Measurements from ENCODE around the gene AK8. TPM values are rescaled to one million over a fixed set of nuclear protein-coding genes. Genes with fewer than 3 reads are reported as not detected.

AK8 gene
- total RNA-seq, 1 experiment from 2014 or later = 0.34 TPM

- DNase-seq (ENCODE audit: low read depth) = no peak
Observed at GRCh38 chr9:132826621-132827365, 51.3 kb downstream of the AK8 start.

DNA sequence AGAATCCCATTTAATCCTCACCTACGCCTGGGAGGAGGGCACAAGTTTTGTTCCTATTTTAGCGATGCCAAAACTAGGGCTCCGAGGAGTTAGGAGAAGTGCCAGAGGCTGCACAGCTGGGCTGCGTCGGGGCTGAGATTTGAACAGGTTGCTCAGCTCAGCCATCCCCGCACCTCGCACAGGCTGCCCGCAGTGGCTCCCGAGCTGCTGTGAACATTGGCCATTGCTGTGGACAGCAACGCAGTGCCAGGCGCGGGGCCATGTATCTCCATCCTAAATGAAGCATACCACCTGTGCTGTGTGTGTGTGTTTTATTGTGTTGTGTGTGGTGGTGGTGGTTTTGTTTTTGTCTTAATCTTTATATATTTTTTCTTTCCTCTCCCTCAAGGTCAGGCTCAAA lies 52.0 kb downstream of the AK8 start:
- no peak for DNase-seq (ENCODE audit: low read depth)

- DNase-seq (ENCODE audit: low read depth) = no peak
Observed at GRCh38 chr9:132825430-132825829, 52.7 kb downstream of the AK8 start.

DNA sequence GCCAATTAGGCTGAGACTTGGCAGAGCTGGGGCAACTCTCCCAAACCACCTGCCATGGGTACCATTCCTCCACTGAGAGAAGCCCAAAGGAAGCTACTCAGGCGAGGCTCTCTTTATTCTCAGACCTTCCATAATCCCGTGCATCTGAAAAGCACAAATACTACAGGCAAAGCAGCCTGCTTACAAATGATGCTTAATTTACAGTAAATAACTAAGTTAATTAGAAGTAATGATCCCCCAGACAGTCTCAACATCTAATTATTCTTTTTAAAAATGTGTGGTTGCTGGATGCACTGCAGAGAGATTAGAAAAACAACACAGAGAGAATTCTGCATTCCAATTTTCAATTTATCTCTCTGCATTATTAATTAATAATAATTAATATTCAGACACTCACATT lies 53.1 kb downstream of the AK8 start:
- no peak for DNase-seq (ENCODE audit: low read depth)

DNA sequence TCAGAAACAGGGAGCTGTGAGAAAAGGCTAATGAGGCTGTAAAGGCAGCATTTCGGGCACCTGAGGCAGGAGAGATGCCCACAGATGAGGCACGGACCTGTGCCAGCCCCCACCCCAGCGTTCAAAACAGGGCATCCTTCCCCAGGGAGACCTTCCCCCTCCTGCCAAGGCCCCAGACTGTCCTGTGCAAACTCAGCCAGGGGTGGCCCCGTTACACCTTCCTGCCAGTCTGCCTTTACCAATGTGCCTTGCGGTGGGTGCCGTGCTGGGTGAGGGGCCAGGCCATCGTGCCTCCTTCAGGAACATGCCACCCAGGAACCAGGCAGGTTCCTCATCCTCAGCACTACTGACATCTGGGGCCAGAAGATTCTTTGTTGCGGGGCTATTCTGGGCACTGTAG lies 53.9 kb downstream of the AK8 start:
- no peak for DNase-seq (ENCODE audit: low read depth)

- DNase-seq (ENCODE audit: low read depth) = no peak
Observed at GRCh38 chr9:132823370-132824145, 54.5 kb downstream of the AK8 start.

GRCh38 chr9:132820169-132820944 lies 57.7 kb downstream of the AK8 start:
- no peak for DNase-seq (ENCODE audit: low read depth)

DNA sequence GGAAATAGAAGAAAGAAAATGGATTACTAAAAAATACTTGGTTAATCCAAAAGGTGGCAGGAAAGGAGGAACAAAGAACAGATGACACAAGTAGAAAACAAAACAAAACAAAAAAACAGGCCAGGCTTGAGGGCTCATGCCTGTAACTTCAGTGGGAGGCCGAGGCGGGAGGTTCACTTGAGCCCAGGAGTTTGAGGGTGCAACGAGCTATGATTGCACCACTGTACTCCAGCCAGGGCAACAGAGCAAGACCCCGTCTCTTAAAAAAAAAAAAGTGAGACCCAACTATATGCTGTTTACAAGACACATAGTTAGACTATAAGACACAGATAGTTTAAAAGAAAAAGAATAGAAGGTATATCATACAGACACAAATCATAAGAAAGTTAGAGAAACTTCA lies 59.5 kb downstream of the AK8 start:
- DNase-seq (ENCODE audit: low read depth) = no peak

DNA sequence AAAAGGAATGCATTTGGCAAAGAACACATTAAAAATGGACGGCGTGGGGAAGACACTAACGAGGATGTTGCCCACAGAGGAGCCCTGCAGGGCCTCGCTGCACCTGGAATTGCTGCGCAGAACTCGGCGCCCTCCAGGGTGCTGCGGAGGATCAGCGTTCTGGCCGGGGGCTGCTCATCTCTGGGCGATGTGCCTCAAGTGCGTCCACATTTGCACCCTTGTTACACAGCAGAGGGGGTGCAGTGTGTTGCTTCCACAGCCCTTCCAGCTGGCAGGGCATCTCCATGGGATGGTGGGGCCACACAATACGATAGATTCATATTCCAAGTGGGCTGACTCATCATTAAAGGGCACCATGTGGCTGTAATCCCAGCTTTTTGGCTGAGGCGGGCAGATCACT lies 63.1 kb downstream of the AK8 start:
- DNase-seq (ENCODE audit: low read depth) = no peak

- DNase-seq (ENCODE audit: low read depth) = no peak
Observed at GRCh38 chr9:132813115-132813771, 64.8 kb downstream of the AK8 start.

DNA sequence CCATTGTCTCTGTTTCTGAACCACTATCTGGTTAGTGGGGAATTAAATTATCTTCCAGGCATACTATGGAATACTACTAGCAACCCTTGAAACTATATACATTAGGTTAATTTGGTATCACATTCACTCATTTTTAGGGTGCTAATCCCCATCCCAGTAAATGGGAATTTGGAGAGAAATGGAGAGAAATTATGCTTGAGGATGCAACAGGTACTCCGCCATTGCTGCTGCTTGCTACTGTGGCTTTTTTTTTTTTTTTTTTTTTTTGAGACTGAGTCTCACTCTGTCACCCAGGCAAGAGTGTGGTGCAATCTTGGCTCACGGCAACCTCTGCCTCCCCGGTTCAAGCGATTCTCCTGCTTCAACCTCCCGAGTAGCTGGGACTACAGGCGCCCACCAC lies 66.1 kb downstream of the AK8 start:
- no peak for DNase-seq (ENCODE audit: low read depth)

- no peak for DNase-seq (ENCODE audit: low read depth)
Observed at GRCh38 chr9:132810314-132810713, 67.8 kb downstream of the AK8 start.

DNA sequence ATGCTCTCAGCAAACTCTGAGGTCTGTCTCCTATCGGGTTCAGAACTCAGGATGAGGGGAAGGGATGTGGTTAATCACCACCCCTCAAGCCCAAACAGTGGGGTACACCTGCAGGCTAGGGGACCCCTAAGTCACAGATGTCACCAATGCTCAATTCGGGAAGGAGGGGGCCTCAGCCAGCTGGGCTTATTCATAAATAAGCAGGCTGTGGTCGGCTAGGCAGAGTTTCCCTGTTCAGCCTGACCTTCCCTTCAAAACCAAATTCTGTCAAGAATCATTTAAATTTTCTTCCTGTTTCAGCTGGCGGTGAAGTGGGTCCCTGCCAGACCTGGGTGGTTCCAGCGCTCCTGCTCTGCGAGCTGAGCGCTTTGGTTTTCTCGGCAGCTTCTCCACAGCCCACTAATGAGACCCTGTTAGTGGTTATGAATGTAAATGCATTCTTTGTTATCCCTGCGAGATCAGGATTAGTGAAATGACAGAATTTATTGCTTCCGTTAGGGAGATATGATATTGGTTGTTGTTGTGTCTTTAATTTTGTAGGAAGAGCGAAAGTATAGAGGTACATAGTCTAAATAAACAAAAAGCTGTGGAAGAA lies 68.3 kb downstream of the AK8 start:
- no peak for DNase-seq (ENCODE audit: low read depth)

- DNase-seq (ENCODE audit: low read depth) = no peak
Observed at GRCh38 chr9:132808645-132809044, 69.4 kb downstream of the AK8 start.

GRCh38 chr9:132806723-132807421 lies 71.2 kb downstream of the AK8 start:
- DNase-seq (ENCODE audit: low read depth) = no peak

- no peak for DNase-seq (ENCODE audit: low read depth)
Observed at GRCh38 chr9:132806306-132806705, 71.8 kb downstream of the AK8 start.

DNA sequence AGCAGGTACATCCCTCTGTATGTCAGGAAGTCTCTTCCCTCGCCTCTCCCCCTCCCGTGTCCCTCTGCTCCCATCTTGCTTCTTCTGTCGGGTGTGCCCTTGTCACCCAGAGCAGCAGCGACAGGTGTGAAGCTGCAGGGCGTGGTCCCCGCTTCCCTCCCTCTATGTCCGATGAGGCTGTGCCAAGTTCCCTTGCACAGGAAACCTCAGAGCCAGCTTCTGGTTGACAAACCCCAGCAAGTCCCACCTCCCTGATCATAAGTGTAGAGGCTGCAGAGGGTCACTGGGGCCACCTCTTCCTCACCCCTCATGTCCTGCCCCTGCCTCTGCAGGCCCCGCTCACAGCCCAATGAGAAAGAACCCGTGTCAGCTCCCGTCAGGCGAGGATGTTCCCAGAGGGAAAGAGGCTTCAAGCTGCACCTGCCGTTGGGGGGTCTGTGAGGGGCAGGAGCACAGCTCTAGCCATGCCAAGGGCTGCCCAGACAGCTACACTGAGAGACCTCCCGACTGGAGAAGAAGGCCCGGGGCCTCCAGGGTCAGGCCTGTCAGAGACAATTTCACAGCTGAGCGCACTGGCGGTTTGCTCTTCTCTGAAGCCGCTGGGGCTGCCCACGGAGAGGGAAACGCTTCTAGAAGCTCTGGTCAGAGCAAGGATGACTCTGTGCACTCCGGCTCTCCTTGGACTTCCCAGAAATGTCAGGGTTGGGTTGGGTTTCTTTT lies 73.3 kb downstream of the AK8 start:
- peak; percentile 23 for DNase-seq (ENCODE audit: low read depth)

GRCh38 chr9:132802121-132802795 lies 75.8 kb downstream of the AK8 start:
- DNase-seq (ENCODE audit: low read depth) = no peak

- no peak for DNase-seq (ENCODE audit: low read depth)
Observed at GRCh38 chr9:132801659-132802058, 76.4 kb downstream of the AK8 start.

Measured in M059J (cell line).